ENCODE measurements around the gene ADGRV1. TPM values are rescaled to one million over a fixed set of nuclear protein-coding genes. Genes with fewer than 3 reads are reported as not detected.
"Not testable (repeated sequence)": the region's sequence is repeated elsewhere in the genome, so short reads cannot be mapped to it uniquely, and the experiment has no call there.

The ADGRV1 gene
- total and polyA plus RNA-seq, 12 donors, result 0.03 to 1.4 (median 0.44) TPM; not detected in 6

DNA sequence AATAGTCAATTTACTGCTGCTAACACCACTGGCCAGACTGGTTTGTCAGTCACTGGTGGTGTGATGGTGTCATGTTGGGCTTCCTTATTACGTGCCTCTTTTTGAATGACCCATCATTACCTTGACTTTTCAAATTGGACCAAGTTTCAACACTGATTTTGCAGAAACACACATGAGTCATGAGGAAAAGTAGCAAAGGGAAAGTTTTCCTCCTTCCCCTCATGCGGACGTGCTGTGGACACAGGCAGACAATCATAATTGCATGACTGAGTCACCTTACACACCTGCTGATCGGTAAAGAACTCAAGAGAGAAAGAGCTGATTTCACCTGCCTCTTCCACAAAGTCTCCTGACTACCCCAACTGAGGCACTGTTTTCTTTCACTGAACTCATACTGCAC, 500.0 kb downstream of the ADGRV1 start:
- Histone ChIP-seq H3K4me1 (peaks cover 0 to 38% (median 9%) of the 10 kb centered on the region in 9 donors), H3K9me3 (no peaks in the 10 kb centered on the region), H3K4me3 (no peak overlapping the region), H3K27me3 (no peaks in the 10 kb centered on the region), H3K36me3 (no peaks in the 10 kb centered on the region), H3K27ac (no peak overlapping the region)
- intact Hi-C loops (cut with DNase I), result no loop called here
- DNase-seq (no peak), ATAC-seq (no peak)
- TF ChIP-seq, protein P1, sequence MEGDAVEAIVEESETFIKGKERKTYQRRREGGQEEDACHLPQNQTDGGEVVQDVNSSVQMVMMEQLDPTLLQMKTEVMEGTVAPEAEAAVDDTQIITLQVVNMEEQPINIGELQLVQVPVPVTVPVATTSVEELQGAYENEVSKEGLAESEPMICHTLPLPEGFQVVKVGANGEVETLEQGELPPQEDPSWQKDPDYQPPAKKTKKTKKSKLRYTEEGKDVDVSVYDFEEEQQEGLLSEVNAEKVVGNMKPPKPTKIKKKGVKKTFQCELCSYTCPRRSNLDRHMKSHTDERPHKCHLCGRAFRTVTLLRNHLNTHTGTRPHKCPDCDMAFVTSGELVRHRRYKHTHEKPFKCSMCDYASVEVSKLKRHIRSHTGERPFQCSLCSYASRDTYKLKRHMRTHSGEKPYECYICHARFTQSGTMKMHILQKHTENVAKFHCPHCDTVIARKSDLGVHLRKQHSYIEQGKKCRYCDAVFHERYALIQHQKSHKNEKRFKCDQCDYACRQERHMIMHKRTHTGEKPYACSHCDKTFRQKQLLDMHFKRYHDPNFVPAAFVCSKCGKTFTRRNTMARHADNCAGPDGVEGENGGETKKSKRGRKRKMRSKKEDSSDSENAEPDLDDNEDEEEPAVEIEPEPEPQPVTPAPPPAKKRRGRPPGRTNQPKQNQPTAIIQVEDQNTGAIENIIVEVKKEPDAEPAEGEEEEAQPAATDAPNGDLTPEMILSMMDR (IDR thresholded peaks at IDR 0.05), result no peak
- WGBS, 2 donors, result 72 to 77% methylated on average over 4 of the region's 4 CpGs

DNA sequence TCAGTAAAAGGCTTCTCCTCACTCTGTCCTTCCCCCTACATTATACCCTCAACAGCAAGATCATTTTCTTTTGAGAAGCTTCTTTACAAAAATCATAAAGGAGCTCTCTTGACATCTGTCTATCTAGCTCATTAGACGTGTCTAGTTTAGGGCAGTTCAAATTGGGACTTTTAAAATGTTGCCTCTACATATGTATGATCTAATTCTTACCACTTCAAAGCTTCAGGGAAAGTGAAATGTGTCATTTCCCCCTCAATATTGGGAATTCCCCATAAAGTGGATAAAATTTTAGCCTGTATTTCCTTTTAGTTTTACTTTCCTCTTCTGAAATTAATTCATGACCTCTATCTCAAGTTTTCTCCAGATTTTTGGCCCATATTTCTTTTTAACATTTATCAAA, 500.8 kb downstream of the ADGRV1 start:
- TF ChIP-seq, protein P1 (IDR thresholded peaks at IDR 0.05), result no peak
- DNase-seq (no peak), ATAC-seq (no peak)
- Histone ChIP-seq H3K27me3 (no peaks in the 10 kb centered on the region), H3K9me3 (no peaks in the 10 kb centered on the region), H3K4me1 (peaks cover 0 to 32% (median 9%) of the 10 kb centered on the region in 9 donors), H3K4me3 (no peak overlapping the region), H3K27ac (no peak overlapping the region), H3K36me3 (no peaks in the 10 kb centered on the region)
- WGBS, 2 donors, result 66 to 72% methylated on average over 1 of the region's 1 CpG
- intact Hi-C loops (cut with DNase I), result no loop called here

DNA sequence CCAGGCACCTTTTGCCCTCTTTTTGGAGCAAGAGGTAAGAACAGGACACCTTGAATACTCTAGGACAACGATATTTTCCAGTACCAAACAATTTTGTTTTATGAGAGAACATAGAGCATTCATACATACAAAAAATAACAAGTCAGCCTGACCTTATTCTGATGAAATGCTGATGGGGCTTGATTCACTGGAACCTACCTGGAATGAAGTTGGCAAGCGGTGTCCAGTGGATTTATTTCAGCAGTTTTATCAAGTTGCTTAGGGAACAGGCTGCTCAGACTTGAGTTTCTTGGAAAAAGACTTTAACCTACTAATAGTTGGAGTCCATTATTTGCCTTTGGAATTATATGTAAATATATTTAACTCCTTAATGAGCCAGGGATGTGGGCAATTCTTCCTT, 502.5 kb downstream of the ADGRV1 start:
- Histone ChIP-seq H3K4me3 (no peak overlapping the region), H3K4me1 (peaks cover 0 to 27% (median 9%) of the 10 kb centered on the region in 9 donors), H3K36me3 (no peaks in the 10 kb centered on the region), H3K27me3 (no peaks in the 10 kb centered on the region), H3K9me3 (no peaks in the 10 kb centered on the region), H3K27ac (no peak overlapping the region)
- TF ChIP-seq, protein P1 (IDR thresholded peaks at IDR 0.05), result no peak
- intact Hi-C loops (cut with DNase I), result no loop called here
- DNase-seq, result no peak
- 90 to 92% methylated on average over 2 of the region's 2 CpGs for WGBS, 2 donors
- no peak for ATAC-seq

DNA sequence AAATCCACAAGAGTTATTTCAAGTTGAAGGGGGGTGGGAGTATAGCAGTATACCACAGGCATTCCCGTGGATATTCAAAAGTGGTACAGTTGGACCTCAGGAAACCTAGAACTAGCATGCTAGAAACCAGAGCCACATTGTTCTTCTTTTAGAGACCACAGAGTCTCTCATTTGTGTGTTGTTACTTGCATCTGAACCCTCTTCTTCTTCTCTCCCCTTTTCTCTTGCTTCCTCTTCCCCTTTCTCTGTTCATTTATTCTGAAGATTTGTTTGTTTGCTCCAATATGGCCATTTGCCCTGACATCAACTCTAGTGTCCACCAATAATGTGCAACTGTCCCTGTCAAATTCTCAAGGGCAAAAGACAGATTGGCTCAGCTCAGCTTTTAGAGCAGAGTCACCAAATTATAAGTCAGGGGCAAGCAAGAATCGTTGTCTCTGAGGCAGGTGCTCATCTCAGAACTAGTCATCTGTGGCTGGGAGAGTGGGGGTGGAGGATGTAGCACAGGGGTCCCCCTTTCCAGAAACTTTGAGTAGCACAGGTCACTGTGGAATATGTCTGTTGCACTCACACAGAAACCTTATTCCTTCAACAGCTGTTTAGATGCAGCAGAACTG, 503.5 kb downstream of the ADGRV1 start:
- Histone ChIP-seq H3K27ac (no peak overlapping the region), H3K4me1 (peaks cover 0 to 27% (median 9%) of the 10 kb centered on the region in 9 donors), H3K27me3 (no peaks in the 10 kb centered on the region), H3K4me3 (no peak overlapping the region), H3K9me3 (no peaks in the 10 kb centered on the region), H3K36me3 (no peaks in the 10 kb centered on the region)
- TF ChIP-seq, protein P1 (IDR thresholded peaks at IDR 0.05), result no peak
- intact Hi-C loops (cut with DNase I), result no loop called here
- DNase-seq (no peak), ATAC-seq (no peak)
- WGBS, 2 donors, result 68 to 83% methylated on average over 2 of the region's 2 CpGs

DNA sequence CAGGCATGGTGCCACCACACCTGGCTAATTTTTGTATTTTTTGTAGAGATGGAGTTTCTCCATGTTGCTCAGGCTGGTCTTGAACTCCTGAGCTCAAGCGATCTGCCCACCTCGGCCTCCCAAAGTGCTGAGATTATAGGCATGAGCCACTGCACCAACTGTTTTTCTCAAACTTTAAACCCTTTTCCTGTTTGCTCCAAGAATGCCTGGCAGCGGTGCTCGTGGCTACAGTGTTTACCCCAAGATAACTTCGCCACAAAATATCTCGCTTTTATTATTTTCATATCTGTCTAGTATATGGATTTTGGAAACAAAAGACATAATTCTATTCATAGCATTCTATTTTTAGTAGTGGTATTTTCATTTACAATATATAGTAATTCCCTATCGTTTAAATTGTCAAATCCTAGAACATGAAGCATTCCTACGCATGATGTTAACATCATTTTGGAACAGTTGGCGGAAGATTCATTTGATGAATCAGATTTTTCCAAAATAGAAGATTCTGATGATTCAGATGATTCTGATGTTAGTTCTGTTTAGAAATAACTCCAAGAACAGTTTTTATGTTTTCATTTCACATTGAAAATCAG, 504.6 kb downstream of the ADGRV1 start:
- H3K27ac ChIP-seq; intact Hi-C loops (cut with DNase I): not testable (repeated sequence)

More for the DNA sequence above, 504.6 kb downstream of the ADGRV1 start:
- not testable (repeated sequence) for H3K4me3 ChIP-seq, ATAC-seq, H3K36me3 ChIP-seq, H3K27me3 ChIP-seq, H3K9me3 ChIP-seq, DNase-seq
- peaks cover 0 to 16% (median 0%) of the 10 kb centered on the region in 9 donors for H3K4me1 ChIP-seq
- WGBS, 2 donors, result 76% methylated on average over 9 of the region's 9 CpGs

Measured in heart right ventricle (tissue), 16 donors.